Measurements from ENCODE around the gene COL17A1. TPM values are rescaled to one million over a fixed set of nuclear protein-coding genes. Genes with fewer than 3 reads are reported as not detected.

Gene COL17A1
- total and polyA plus RNA-seq, 9 of the 15 experiments (the other 6 are each of a cell fraction or from before 2014, with no cell fraction given): not detected

- in situ Hi-C loops (cut with MboI) (no loop called here), intact Hi-C loops (cut with micrococcal nuclease) (no loop called here)
- FAIRE-seq: no peak
- H3K27ac ChIP-seq (ENCODE audit: extremely low read depth, low read depth, low read length): no peak overlapping the region
- no peaks in the 10 kb centered on the region for H3K79me2 ChIP-seq (ENCODE audit: control insufficient read depth, insufficient read depth, low read length)
- no TSS peak for BruUV-seq (replicated peaks)
- no peak overlapping the region for H3K4me2 ChIP-seq (ENCODE audit: insufficient read depth, low read length)
- no peak overlapping the region for H3K9ac ChIP-seq (ENCODE audit: insufficient read depth in 1 of 2, low read depth in 2 of 2, low read length in 2 of 2)
- CTCF ChIA-PET (ENCODE audit: low intra/inter-chr PET ratio): no interaction called here
- no peak overlapping the region for H3K4me3 ChIP-seq
- H3K27me3 ChIP-seq (ENCODE audit: control insufficient read depth in 2 of 2, insufficient read depth in 2 of 2, low read length in 2 of 2): no peaks in the 10 kb centered on the region
- H3K36me3 ChIP-seq (ENCODE audit: control insufficient read depth, insufficient read depth, low read length): peaks cover 5% of the 10 kb centered on the region; the same call in 1 of the 3 replicates
- DNase-seq (ENCODE audit: extremely low read depth in 1 of 4, low spot score in 3 of 4): no peak
- no peak for ATAC-seq
- POLR2A ChIA-PET: interaction anchor here (1.5 kb wide), 1 partner anchor 17 kb away, joined by 3 read pairs; no protein-coding TSS in a partner anchor
- 0% methylated on average over 3 of the region's 3 CpGs for WGBS (ENCODE audit: insufficient coverage, low coverage, missing lambda C conversion rate)
- H3K9me3 ChIP-seq (replicated peaks; ENCODE audit: control insufficient read depth, insufficient read depth, low read depth, low read length): no peaks in the 10 kb centered on the region
- no peak overlapping the region for H2AFZ ChIP-seq (ENCODE audit: low read depth, low read length)
- no peaks in the 10 kb centered on the region for H3K9me1 ChIP-seq (ENCODE audit: control insufficient read depth, insufficient read depth, low read length)
- H4K20me1 ChIP-seq (replicated peaks; ENCODE audit: control insufficient read depth, insufficient read depth, low read length): no peaks in the 10 kb centered on the region
- H3K4me1 ChIP-seq (replicated peaks in 1 of 2; ENCODE audit: control insufficient read depth in 2 of 2, insufficient read depth in 2 of 2, low read length in 2 of 2): no peaks in the 10 kb centered on the region
- TF ChIP-seq ZKSCAN8 (CRISPR knock-in tag; IDR thresholded peaks at IDR 0.05) (no peak), EP300 (IDR thresholded peaks at IDR 0.05; ENCODE audit: low read length) (no peak), ZNF740 (CRISPR knock-in tag; IDR thresholded peaks at IDR 0.05) (no peak), ZNF740 (tag; IDR thresholded peaks at IDR 0.05) (no peak), BRD9 (IDR thresholded peaks at IDR 0.05; ENCODE audit: low read depth, partially characterized antibody) (no peak), CC2D1A (IDR thresholded peaks at IDR 0.05) (no peak), FOSL1 (tag; conservative IDR thresholded peaks at IDR 0.05) (no peak), ZFP1 (CRISPR knock-in tag; IDR thresholded peaks at IDR 0.05) (no peak), NR2C1 (IDR thresholded peaks at IDR 0.05) (no peak), NR2C1 (tag; IDR thresholded peaks at IDR 0.05) (no peak), XRCC5 (IDR thresholded peaks at IDR 0.05; ENCODE audit: low read depth, low read length) (no peak), JUNB (CRISPR knock-in tag; conservative IDR thresholded peaks at IDR 0.05) (no peak), BHLHE40 (IDR thresholded peaks at IDR 0.05; ENCODE audit: low read length) (no peak), ATF3 (IDR thresholded peaks at IDR 0.05) (no peak), ATF3 (CRISPR knock-in tag; conservative IDR thresholded peaks at IDR 0.05) (no peak), CTCFL (IDR thresholded peaks at IDR 0.05; ENCODE audit: borderline replicate concordance, insufficient read depth, low read depth, low read length, poor library complexity, severe bottlenecking) (no peak), HEY1 (CRISPR knock-in tag; IDR thresholded peaks at IDR 0.05; ENCODE audit: borderline replicate concordance) (no peak), MXD1 (CRISPR knock-in tag; IDR thresholded peaks at IDR 0.05; ENCODE audit: borderline replicate concordance, poor library complexity, severe bottlenecking) (no peak), ZNF395 (CRISPR knock-in tag; IDR thresholded peaks at IDR 0.05) (no peak)
Observed at GRCh38 chr10:104130041-104130440, 44.4 kb upstream of the COL17A1 start.
